ENCODE results near the gene MACROD2.

Gene MACROD2

GRCh38 chr20:15772826-15773225 is 1777.5 kb downstream of the MACROD2 start:
- TF ChIP-seq SPI1 (IDR thresholded peaks at IDR 0.05; ENCODE audit: low read depth, low read length), result no peak
- no peak for TF ChIP-seq POU2F2 (IDR thresholded peaks at IDR 0.05; ENCODE audit: low read depth, low read length)
- TF ChIP-seq POLR2A (IDR thresholded peaks at IDR 0.05; ENCODE audit: low read depth, low read length), result no peak
- no peak for TF ChIP-seq POLR2AphosphoS5 (IDR thresholded peaks at IDR 0.05; ENCODE audit: low read depth, low read length)
- TF ChIP-seq PAX5 (IDR thresholded peaks at IDR 0.05; ENCODE audit: insufficient read depth, low read length, severe bottlenecking), result no peak
- TF ChIP-seq TAF1 (IDR thresholded peaks at IDR 0.05; ENCODE audit: low read depth, low read length), result no peak
- FAIRE-seq (no peak), DNase-seq (ENCODE audit: insufficient read length, low spot score) (no peak)

- TF ChIP-seq SPI1 (IDR thresholded peaks at IDR 0.05; ENCODE audit: low read depth, low read length) (no peak), TAF1 (IDR thresholded peaks at IDR 0.05; ENCODE audit: low read depth, low read length) (no peak), POLR2A (IDR thresholded peaks at IDR 0.05; ENCODE audit: low read depth, low read length) (no peak), POLR2AphosphoS5 (IDR thresholded peaks at IDR 0.05; ENCODE audit: low read depth, low read length) (no peak), POU2F2 (IDR thresholded peaks at IDR 0.05; ENCODE audit: low read depth, low read length) (no peak), PAX5 (IDR thresholded peaks at IDR 0.05; ENCODE audit: insufficient read depth, low read length, severe bottlenecking) (no peak)
- FAIRE-seq, result no peak
- DNase-seq (ENCODE audit: insufficient read length, low spot score), result no peak
Measured at GRCh38 chr20:15774926-15775325, 1779.6 kb downstream of the MACROD2 start.

- DNase-seq (ENCODE audit: insufficient read length, low spot score) (no peak), FAIRE-seq (no peak)
- TF ChIP-seq TAF1 (IDR thresholded peaks at IDR 0.05; ENCODE audit: low read depth, low read length) (no peak), PAX5 (IDR thresholded peaks at IDR 0.05; ENCODE audit: insufficient read depth, low read length, severe bottlenecking) (no peak), SPI1 (IDR thresholded peaks at IDR 0.05; ENCODE audit: low read depth, low read length) (no peak), POLR2A (IDR thresholded peaks at IDR 0.05; ENCODE audit: low read depth, low read length) (no peak), POU2F2 (IDR thresholded peaks at IDR 0.05; ENCODE audit: low read depth, low read length) (no peak), POLR2AphosphoS5 (IDR thresholded peaks at IDR 0.05; ENCODE audit: low read depth, low read length) (no peak)
Measured at GRCh38 chr20:15776770-15777466, 1781.6 kb downstream of the MACROD2 start.

GRCh38 chr20:15784020-15784419 is 1788.7 kb downstream of the MACROD2 start:
- no peak for TF ChIP-seq POLR2A (IDR thresholded peaks at IDR 0.05; ENCODE audit: low read depth, low read length)
- TF ChIP-seq POU2F2 (IDR thresholded peaks at IDR 0.05; ENCODE audit: low read depth, low read length), result no peak
- TF ChIP-seq POLR2AphosphoS5 (IDR thresholded peaks at IDR 0.05; ENCODE audit: low read depth, low read length), result no peak
- TF ChIP-seq PAX5 (IDR thresholded peaks at IDR 0.05; ENCODE audit: insufficient read depth, low read length, severe bottlenecking), result no peak
- TF ChIP-seq SPI1 (IDR thresholded peaks at IDR 0.05; ENCODE audit: low read depth, low read length), result no peak
- no peak for TF ChIP-seq TAF1 (IDR thresholded peaks at IDR 0.05; ENCODE audit: low read depth, low read length)
- no peak for DNase-seq (ENCODE audit: insufficient read length, low spot score)
- FAIRE-seq, result no peak

GRCh38 chr20:15789079-15789478 is 1793.8 kb downstream of the MACROD2 start:
- DNase-seq (ENCODE audit: insufficient read length, low spot score) (no peak), FAIRE-seq (no peak)
- TF ChIP-seq TAF1 (IDR thresholded peaks at IDR 0.05; ENCODE audit: low read depth, low read length) (no peak), POLR2AphosphoS5 (IDR thresholded peaks at IDR 0.05; ENCODE audit: low read depth, low read length) (no peak), SPI1 (IDR thresholded peaks at IDR 0.05; ENCODE audit: low read depth, low read length) (no peak), POU2F2 (IDR thresholded peaks at IDR 0.05; ENCODE audit: low read depth, low read length) (no peak), PAX5 (IDR thresholded peaks at IDR 0.05; ENCODE audit: insufficient read depth, low read length, severe bottlenecking) (no peak), POLR2A (IDR thresholded peaks at IDR 0.05; ENCODE audit: low read depth, low read length) (no peak)

GRCh38 chr20:15792855-15793254 is 1797.5 kb downstream of the MACROD2 start:
- FAIRE-seq (no peak), DNase-seq (ENCODE audit: insufficient read length, low spot score) (no peak)
- TF ChIP-seq POU2F2 (IDR thresholded peaks at IDR 0.05; ENCODE audit: low read depth, low read length), result no peak
- no peak for TF ChIP-seq POLR2A (IDR thresholded peaks at IDR 0.05; ENCODE audit: low read depth, low read length)
- TF ChIP-seq PAX5 (IDR thresholded peaks at IDR 0.05; ENCODE audit: insufficient read depth, low read length, severe bottlenecking), result no peak
- no peak for TF ChIP-seq TAF1 (IDR thresholded peaks at IDR 0.05; ENCODE audit: low read depth, low read length)
- TF ChIP-seq POLR2AphosphoS5 (IDR thresholded peaks at IDR 0.05; ENCODE audit: low read depth, low read length), result no peak
- TF ChIP-seq SPI1 (IDR thresholded peaks at IDR 0.05; ENCODE audit: low read depth, low read length), result no peak

- no peak for TF ChIP-seq SPI1 (IDR thresholded peaks at IDR 0.05; ENCODE audit: low read depth, low read length)
- no peak for TF ChIP-seq POLR2AphosphoS5 (IDR thresholded peaks at IDR 0.05; ENCODE audit: low read depth, low read length)
- TF ChIP-seq TAF1 (IDR thresholded peaks at IDR 0.05; ENCODE audit: low read depth, low read length), result no peak
- TF ChIP-seq POLR2A (IDR thresholded peaks at IDR 0.05; ENCODE audit: low read depth, low read length), result no peak
- no peak for TF ChIP-seq POU2F2 (IDR thresholded peaks at IDR 0.05; ENCODE audit: low read depth, low read length)
- TF ChIP-seq PAX5 (IDR thresholded peaks at IDR 0.05; ENCODE audit: insufficient read depth, low read length, severe bottlenecking), result no peak
- DNase-seq (ENCODE audit: insufficient read length, low spot score) (no peak), FAIRE-seq (no peak)
Measured at GRCh38 chr20:15794409-15794808, 1799.1 kb downstream of the MACROD2 start.

- FAIRE-seq, result no peak
Measured at GRCh38 chr20:15795305-15796019, 1800.1 kb downstream of the MACROD2 start.

GRCh38 chr20:15799871-15800270 is 1804.6 kb downstream of the MACROD2 start:
- DNase-seq (ENCODE audit: insufficient read length, low spot score) (no peak), FAIRE-seq (no peak)
- TF ChIP-seq POU2F2 (IDR thresholded peaks at IDR 0.05; ENCODE audit: low read depth, low read length), result no peak

More at GRCh38 chr20:15795305-15796019, 1800.1 kb downstream of the MACROD2 start:
- TF ChIP-seq PAX5 (IDR thresholded peaks at IDR 0.05; ENCODE audit: insufficient read depth, low read length, severe bottlenecking) (no peak), SPI1 (IDR thresholded peaks at IDR 0.05; ENCODE audit: low read depth, low read length) (no peak)
- DNase-seq (ENCODE audit: insufficient read length, low spot score), result no peak

GRCh38 chr20:15802020-15802419 is 1806.7 kb downstream of the MACROD2 start:
- FAIRE-seq, result no peak
- TF ChIP-seq POLR2AphosphoS5 (IDR thresholded peaks at IDR 0.05; ENCODE audit: low read depth, low read length) (no peak), PAX5 (IDR thresholded peaks at IDR 0.05; ENCODE audit: insufficient read depth, low read length, severe bottlenecking) (no peak), SPI1 (IDR thresholded peaks at IDR 0.05; ENCODE audit: low read depth, low read length) (no peak), POU2F2 (IDR thresholded peaks at IDR 0.05; ENCODE audit: low read depth, low read length) (no peak), POLR2A (IDR thresholded peaks at IDR 0.05; ENCODE audit: low read depth, low read length) (no peak), TAF1 (IDR thresholded peaks at IDR 0.05; ENCODE audit: low read depth, low read length) (no peak)

More at GRCh38 chr20:15802020-15802419, 1806.7 kb downstream of the MACROD2 start:
- DNase-seq (ENCODE audit: insufficient read length, low spot score), result no peak
